CD4-positive, alpha-beta T cell treated with Interleukin-1 beta for 1 hour (primary cell): Measurements from ENCODE around the gene SELENOI.

Source experiments
- DNase-seq, 2 donors: peaks; one replicate each; pipeline ENCODE4 v3.0.0-alpha.2; 2020 to 2022

Gene SELENOI

GRCh38 chr2:26412091-26412673 lies 66.2 kb downstream of the SELENOI start:
- DNase-seq = peak in 1 of 2 donors; percentile 5

GRCh38 chr2:26414311-26414710 lies 68.4 kb downstream of the SELENOI start:
- no peak for DNase-seq

DNA sequence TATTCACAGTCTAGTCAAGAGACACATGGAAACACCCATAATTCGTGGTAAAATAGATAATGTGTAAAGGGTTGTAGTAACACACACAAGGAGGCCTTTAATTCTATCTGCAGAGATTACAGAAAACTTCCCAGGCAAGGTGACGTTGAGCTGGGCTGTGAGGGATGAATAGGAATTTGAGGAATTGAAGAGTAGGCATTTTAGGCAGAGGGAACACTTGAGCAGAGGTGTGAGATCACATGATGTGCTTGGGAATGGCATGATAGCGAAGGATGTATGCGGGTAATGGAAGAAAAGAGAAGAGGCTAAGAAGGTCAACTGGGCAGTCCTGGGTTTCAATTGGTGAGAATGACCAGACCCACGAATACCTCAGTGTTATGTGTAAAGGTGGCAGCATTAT lies 76.0 kb downstream of the SELENOI start:
- DNase-seq = no peak

DNA sequence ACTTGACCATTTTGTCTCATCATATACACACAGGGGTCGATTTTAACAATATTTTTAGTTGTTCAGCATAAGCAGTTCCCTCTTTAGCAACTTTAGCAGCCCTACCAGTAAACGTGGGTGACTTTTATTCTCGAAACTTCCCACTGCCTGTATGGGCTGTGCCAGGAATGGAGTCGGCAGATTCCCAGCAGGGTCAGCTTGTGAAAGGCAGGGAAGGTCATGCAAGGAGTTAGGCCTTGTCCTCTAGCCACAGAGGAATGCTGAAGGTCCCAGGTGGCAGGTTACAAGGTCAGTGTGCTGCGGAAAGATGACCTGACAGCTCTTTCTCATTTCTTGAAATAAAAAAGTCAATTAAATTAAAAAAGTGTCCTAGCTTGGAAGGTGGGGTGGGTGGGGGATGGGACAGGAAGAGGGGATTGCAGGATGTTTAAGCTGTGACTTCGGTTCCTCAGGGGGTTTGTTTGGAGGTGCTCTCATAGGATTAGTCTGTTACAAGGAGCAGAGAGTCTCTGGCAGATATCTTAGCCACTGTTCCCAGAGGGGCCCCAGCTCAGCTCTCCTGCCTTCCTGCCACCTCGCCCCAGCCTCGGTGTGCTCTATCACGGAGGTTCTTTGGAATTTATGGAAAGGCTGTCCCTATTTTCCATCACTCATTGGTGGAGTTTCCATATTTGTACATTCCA lies 77.1 kb downstream of the SELENOI start:
- no peak for DNase-seq

DNA sequence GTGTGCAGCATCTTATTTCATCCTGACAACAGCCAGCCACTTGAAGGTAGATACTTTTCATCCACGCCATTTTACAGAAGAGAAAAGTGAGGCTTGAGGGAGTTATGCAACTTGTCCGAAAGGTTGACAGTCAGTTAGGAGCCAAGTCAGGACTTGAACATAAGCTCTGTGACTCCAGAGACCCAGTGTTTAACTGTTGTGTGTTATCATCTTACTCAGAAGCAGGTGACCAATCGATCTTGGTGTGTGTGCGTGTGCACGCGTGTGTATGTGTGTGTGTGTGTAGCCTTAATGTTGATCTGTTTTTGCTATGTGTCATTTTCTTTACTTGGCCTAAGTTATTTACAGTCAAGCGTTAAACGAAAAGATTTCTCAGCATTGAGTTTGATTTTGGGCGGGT lies 77.8 kb downstream of the SELENOI start:
- DNase-seq = no peak

DNA sequence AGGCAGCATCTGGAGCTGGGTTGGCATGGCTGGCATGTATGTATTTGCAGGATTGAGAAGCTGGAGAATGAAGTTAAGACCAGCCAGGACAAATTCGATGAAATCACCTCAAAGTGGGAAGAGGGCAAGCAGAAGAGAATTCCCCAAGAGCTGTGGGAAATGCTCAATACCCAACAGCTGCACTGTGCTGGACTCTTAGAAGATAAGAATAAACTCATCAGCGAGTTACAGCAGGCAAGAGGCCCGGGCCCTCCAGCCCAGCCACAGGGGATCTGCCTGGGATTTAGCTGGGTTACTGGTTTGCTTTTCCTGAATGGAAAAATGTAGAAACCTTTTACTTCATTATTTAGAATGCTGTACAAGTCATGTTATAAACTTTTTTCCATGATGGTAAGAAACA lies 78.3 kb downstream of the SELENOI start:
- no peak for DNase-seq

DNA sequence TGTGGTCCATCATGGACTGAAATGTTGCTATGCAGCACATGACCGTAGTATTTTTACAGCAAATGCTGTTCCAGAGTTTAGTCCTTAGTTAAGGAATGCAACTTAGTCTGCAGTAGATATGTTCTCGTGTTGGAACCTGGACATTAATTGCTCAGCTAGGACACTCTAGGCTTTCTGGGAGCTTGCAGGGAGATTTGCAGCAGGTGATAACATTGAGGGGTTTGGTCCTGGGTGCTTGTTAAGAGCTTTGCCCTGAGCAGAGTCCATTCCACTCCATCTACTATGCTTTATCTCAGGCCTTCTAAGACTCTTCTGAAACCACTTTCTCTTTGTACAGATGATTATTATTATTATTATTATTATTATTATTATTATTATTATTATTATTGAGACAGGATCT lies 82.9 kb downstream of the SELENOI start:
- DNase-seq = no peak

DNA sequence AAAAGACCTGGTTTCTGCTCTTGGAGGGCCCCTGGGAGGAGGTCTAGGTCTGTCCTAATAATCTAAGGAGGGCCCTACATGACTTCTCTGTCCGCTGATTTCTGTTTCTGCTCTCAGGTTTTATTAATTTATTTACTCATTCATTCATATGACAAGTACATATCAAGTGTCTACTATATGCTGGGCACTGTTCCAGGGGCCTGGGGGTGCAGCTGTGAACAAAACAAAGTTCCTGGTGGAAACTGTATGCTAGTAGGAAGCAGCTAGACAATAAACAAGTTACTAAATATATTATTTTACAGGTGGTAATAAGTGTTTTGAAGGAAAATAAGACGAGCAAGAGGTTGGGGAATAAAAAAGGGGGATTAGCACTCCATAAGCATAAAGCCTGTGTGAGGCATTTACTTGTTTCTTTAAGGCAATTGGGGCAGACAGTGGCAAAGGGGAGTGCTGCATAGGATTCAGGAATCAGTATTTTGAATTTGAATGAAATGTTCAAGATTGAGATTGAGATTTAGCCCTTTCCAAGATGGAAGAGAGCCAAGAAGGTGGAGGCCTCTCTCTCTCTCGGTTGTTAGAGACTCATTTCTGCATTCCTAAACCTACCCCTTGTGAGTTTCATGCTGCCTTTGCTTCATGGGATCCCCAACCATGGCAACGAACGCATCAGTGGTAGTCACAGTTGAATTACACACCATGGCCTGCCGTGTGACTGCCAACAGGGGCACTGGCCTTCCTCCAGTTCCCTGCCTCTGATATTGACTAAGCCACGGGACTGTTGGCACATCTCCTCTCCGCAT lies 84.0 kb downstream of the SELENOI start:
- DNase-seq = no peak

DNA sequence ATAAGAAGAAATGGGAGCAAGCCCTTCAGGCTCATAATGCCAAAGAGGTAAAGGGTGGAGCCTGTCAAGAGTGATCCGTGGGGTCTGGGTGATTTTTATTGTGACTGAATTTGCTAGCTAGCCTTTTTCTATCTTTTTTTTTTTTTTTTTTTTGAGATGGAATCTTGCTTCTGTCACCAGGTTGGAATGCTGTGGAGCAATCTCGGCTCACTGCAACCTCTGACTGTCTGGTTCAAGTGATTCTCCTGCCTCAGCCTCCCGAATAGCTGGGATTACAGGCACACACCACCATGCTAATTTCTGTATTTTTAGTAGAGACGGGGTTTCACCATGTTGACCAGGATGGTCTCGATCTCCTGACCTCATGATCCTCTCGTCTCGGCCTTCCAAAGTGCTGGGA lies 84.9 kb downstream of the SELENOI start:
- no peak for DNase-seq

DNA sequence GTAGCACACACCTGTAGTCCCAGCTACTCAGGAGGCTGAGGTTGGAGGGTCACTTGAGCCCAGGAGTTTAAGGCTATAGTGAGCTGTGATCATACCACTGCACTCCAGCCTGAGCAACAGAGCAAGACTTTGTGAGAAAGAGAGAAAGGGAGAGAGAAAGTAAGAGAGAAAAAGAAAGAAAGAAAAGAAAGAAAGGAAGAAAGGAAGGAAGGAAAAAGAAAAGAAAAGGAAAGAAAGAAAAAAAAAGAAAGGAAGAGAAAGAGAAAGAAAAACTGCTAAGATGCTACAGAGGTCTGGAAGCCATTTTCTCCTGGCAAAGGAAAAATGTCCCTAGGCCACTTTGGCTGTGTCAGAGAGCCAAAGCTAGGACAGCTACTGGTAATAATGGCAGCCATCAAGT lies 86.4 kb downstream of the SELENOI start:
- DNase-seq = no peak

- no peak for DNase-seq
These were observed 86.9 kb downstream of the SELENOI start for GRCh38 chr2:26432859-26433258.

DNA sequence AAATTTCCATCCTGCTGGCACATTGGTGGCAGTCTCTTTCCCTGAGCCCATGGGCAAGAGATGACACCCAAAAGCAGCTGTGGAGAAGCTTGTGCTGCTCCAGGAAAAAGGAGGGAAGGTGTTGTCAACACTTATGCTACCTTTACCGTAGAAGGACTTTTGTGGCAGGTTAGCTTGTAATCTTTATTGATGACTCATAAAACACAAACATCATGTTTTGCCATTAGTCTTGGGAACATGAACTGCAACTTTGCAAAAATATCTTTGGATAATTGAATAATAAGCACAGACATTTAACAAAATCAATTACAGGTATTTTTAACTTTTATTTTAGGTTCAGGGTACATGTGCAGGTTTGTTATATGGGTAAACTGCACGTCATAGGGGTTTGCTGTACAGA lies 89.2 kb downstream of the SELENOI start:
- DNase-seq = no peak

GRCh38 chr2:26438526-26438925 lies 92.6 kb downstream of the SELENOI start:
- no peak for DNase-seq

GRCh38 chr2:26438926-26439325 lies 93.0 kb downstream of the SELENOI start:
- DNase-seq = no peak

- no peak for DNase-seq
These were observed 96.4 kb downstream of the SELENOI start for GRCh38 chr2:26442301-26442700.

GRCh38 chr2:26442707-26443106 lies 96.8 kb downstream of the SELENOI start:
- no peak for DNase-seq

DNA sequence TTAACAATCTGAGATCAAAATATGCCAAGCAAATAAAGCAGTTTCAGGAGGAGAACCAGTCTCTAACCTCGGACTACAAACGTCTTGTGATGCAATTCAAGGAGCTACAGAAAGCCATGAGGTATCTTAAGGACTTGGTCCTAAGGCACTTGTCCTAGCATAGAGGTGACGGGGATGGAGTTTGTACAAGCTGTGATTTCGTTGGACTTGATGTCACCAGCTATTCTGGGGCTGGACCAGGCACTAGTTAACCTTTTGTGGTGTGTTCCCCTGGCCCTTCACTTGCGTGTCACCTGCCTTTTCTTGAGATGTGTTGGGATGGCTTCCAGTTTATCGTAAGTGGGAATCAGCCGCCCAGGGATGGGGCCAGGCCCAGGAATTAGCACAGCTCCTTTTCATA lies 98.3 kb downstream of the SELENOI start:
- no peak for DNase-seq
